Activated T-cell treated with anti-CD3 and anti-CD28 coated beads, Interleukin-2, amount 50 U/mL, for 4 hours (primary cell): ENCODE data around the gene EPB41L2. TPM values are rescaled to one million over a fixed set of nuclear protein-coding genes. Genes with fewer than 3 reads are reported as not detected.

Experiments
- ATAC-seq, 2 donors: fragments of 200-7000 bp; cut with Tn5 transposase; one replicate each; pipeline ENCODE4 v1.10.0; 2021
- DNase-seq: peaks from one replicate; pipeline ENCODE4 v3.0.0-alpha.2; 2020
- H3K27me3 Mint-ChIP-seq: one replicate; pipeline ENCODE4 v1.8.0; 2021; ENCODE audit warnings: low read depth, mixed read lengths
- H3K36me3 Mint-ChIP-seq: one replicate; pipeline ENCODE4 v1.8.0; 2022; ENCODE audit warnings: mixed read lengths; ENCODE audit not compliant: insufficient read depth
- H3K4me1 Mint-ChIP-seq: one replicate; pipeline ENCODE4 v1.8.0; 2021; ENCODE audit warnings: low read depth, mixed read lengths
- H3K4me3 Mint-ChIP-seq: one replicate; pipeline ENCODE4 v1.8.0; 2021; ENCODE audit warnings: mild to moderate bottlenecking, moderate library complexity, mixed read lengths
- H3K9me3 Mint-ChIP-seq: one replicate; pipeline ENCODE4 v1.8.0; 2021; ENCODE audit warnings: mixed read lengths
- total RNA-seq, 3 donors: library from RNA; stranded (reverse); gene quantifications; one replicate each; pipeline ENCODE4 v1.2.1, GENCODE V29; 2021

The EPB41L2 gene
- total RNA-seq, 3 donors from 2014 or later, result 11.7 to 18.0 (median 15.3) TPM

- no peaks in the 10 kb centered on the region for H3K9me3 Mint-ChIP-seq
- H3K27me3 Mint-ChIP-seq, result no peaks in the 10 kb centered on the region
- peaks cover 2% of the 10 kb centered on the region for H3K4me1 Mint-ChIP-seq
- ATAC-seq, result no peak
- H3K4me3 Mint-ChIP-seq, result no peak overlapping the region
- no peak for DNase-seq
- H3K36me3 Mint-ChIP-seq, result no peaks in the 10 kb centered on the region
Observed at GRCh38 chr6:131036601-131037000, 26.4 kb downstream of the EPB41L2 start.

GRCh38 chr6:131036143-131036542 is 26.9 kb downstream of the EPB41L2 start:
- ATAC-seq (no peak), DNase-seq (no peak)
- Mint-ChIP-seq H3K4me1 (peaks cover 2% of the 10 kb centered on the region), H3K27me3 (no peaks in the 10 kb centered on the region), H3K36me3 (peaks cover 1% of the 10 kb centered on the region), H3K4me3 (no peak overlapping the region), H3K9me3 (no peaks in the 10 kb centered on the region)

- H3K9me3 Mint-ChIP-seq, result no peaks in the 10 kb centered on the region
- ATAC-seq, result no peak
- no peaks in the 10 kb centered on the region for H3K27me3 Mint-ChIP-seq
- H3K4me3 Mint-ChIP-seq, result no peak overlapping the region
- peaks cover 1% of the 10 kb centered on the region for H3K36me3 Mint-ChIP-seq
- H3K4me1 Mint-ChIP-seq, result peaks cover 2% of the 10 kb centered on the region
- DNase-seq, result no peak
Observed at GRCh38 chr6:131035582-131035981, 27.5 kb downstream of the EPB41L2 start.

- no peak for DNase-seq
- Mint-ChIP-seq H3K27me3 (no peaks in the 10 kb centered on the region), H3K4me1 (peaks cover 2% of the 10 kb centered on the region), H3K4me3 (no peak overlapping the region), H3K9me3 (no peaks in the 10 kb centered on the region), H3K36me3 (peaks cover 4% of the 10 kb centered on the region)
- ATAC-seq, result no peak
Observed at GRCh38 chr6:131033631-131034030, 29.4 kb downstream of the EPB41L2 start.

- DNase-seq (no peak), ATAC-seq (no peak)
- Mint-ChIP-seq H3K27me3 (no peaks in the 10 kb centered on the region), H3K4me3 (no peak overlapping the region), H3K36me3 (peaks cover 4% of the 10 kb centered on the region), H3K9me3 (no peaks in the 10 kb centered on the region), H3K4me1 (peaks cover 2% of the 10 kb centered on the region)
Observed at GRCh38 chr6:131029626-131030297, 33.3 kb downstream of the EPB41L2 start.

- peaks cover 4% of the 10 kb centered on the region for H3K36me3 Mint-ChIP-seq
- no peaks in the 10 kb centered on the region for H3K4me1 Mint-ChIP-seq
- no peak overlapping the region for H3K4me3 Mint-ChIP-seq
- no peaks in the 10 kb centered on the region for H3K27me3 Mint-ChIP-seq
- ATAC-seq, result no peak
- no peak for DNase-seq
- H3K9me3 Mint-ChIP-seq, result no peaks in the 10 kb centered on the region
Observed at GRCh38 chr6:131027326-131027725, 35.7 kb downstream of the EPB41L2 start.

GRCh38 chr6:131026243-131026642 is 36.8 kb downstream of the EPB41L2 start:
- ATAC-seq, result no peak
- DNase-seq, result no peak
- Mint-ChIP-seq H3K36me3 (peaks cover 3% of the 10 kb centered on the region), H3K4me1 (no peaks in the 10 kb centered on the region), H3K4me3 (no peak overlapping the region), H3K27me3 (no peaks in the 10 kb centered on the region), H3K9me3 (no peaks in the 10 kb centered on the region)

- no peaks in the 10 kb centered on the region for H3K36me3 Mint-ChIP-seq
- no peaks in the 10 kb centered on the region for H3K9me3 Mint-ChIP-seq
- ATAC-seq, result no peak
- DNase-seq, result no peak
- no peaks in the 10 kb centered on the region for H3K27me3 Mint-ChIP-seq
- no peak overlapping the region for H3K4me3 Mint-ChIP-seq
- H3K4me1 Mint-ChIP-seq, result no peaks in the 10 kb centered on the region
Observed at GRCh38 chr6:131024565-131024964, 38.5 kb downstream of the EPB41L2 start.

- Mint-ChIP-seq H3K36me3 (no peaks in the 10 kb centered on the region), H3K9me3 (no peaks in the 10 kb centered on the region), H3K4me1 (no peaks in the 10 kb centered on the region), H3K4me3 (no peak overlapping the region), H3K27me3 (no peaks in the 10 kb centered on the region)
- DNase-seq (no peak), ATAC-seq (no peak)
Observed at GRCh38 chr6:131023834-131024504, 39.1 kb downstream of the EPB41L2 start.

GRCh38 chr6:131022691-131023090 is 40.4 kb downstream of the EPB41L2 start:
- no peak overlapping the region for H3K4me3 Mint-ChIP-seq
- H3K9me3 Mint-ChIP-seq, result no peaks in the 10 kb centered on the region
- no peak for DNase-seq
- H3K36me3 Mint-ChIP-seq, result no peaks in the 10 kb centered on the region
- no peaks in the 10 kb centered on the region for H3K27me3 Mint-ChIP-seq
- no peak for ATAC-seq
- H3K4me1 Mint-ChIP-seq, result no peaks in the 10 kb centered on the region

- no peaks in the 10 kb centered on the region for H3K4me1 Mint-ChIP-seq
- H3K27me3 Mint-ChIP-seq, result no peaks in the 10 kb centered on the region
- DNase-seq (no peak), ATAC-seq (no peak)
- H3K4me3 Mint-ChIP-seq, result no peak overlapping the region
- H3K36me3 Mint-ChIP-seq, result no peaks in the 10 kb centered on the region
- no peaks in the 10 kb centered on the region for H3K9me3 Mint-ChIP-seq
Observed at GRCh38 chr6:131017962-131018361, 45.1 kb downstream of the EPB41L2 start.

GRCh38 chr6:131015630-131016263 is 47.3 kb downstream of the EPB41L2 start:
- Mint-ChIP-seq H3K27me3 (no peaks in the 10 kb centered on the region), H3K9me3 (peaks cover 4% of the 10 kb centered on the region), H3K4me3 (no peak overlapping the region), H3K4me1 (no peaks in the 10 kb centered on the region), H3K36me3 (peaks cover 3% of the 10 kb centered on the region)
- ATAC-seq (no peak), DNase-seq (no peak)

GRCh38 chr6:131015025-131015591 is 47.9 kb downstream of the EPB41L2 start:
- Mint-ChIP-seq H3K36me3 (peaks cover 4% of the 10 kb centered on the region), H3K4me3 (no peak overlapping the region), H3K9me3 (peaks cover 4% of the 10 kb centered on the region), H3K4me1 (no peaks in the 10 kb centered on the region), H3K27me3 (no peaks in the 10 kb centered on the region)
- ATAC-seq (no peak), DNase-seq (no peak)

GRCh38 chr6:131014080-131014776 is 48.8 kb downstream of the EPB41L2 start:
- ATAC-seq (no peak), DNase-seq (no peak)
- Mint-ChIP-seq H3K9me3 (peaks cover 8% of the 10 kb centered on the region), H3K4me3 (no peak overlapping the region), H3K36me3 (peaks cover 4% of the 10 kb centered on the region), H3K27me3 (no peaks in the 10 kb centered on the region), H3K4me1 (no peaks in the 10 kb centered on the region)
